ENCODE data around the gene HM13. TPM values are rescaled to one million over a fixed set of nuclear protein-coding genes. Genes with fewer than 3 reads are reported as not detected.

The HM13 gene
- total and polyA plus RNA-seq, 2 experiments from 2014 or later, result 126 to 150 TPM

- peak; percentile 59 for ATAC-seq
- no peak for TF ChIP-seq STAT1 (IDR thresholded peaks at IDR 0.05; ENCODE audit: unreplicated experiment)
- no peak for TF ChIP-seq EZH2 (IDR thresholded peaks at IDR 0.05; ENCODE audit: low read depth, unreplicated experiment)
- no peak for TF ChIP-seq EZH2phosphoT487 (IDR thresholded peaks at IDR 0.05; ENCODE audit: unreplicated experiment)
- no peak for TF ChIP-seq CREB1 (CRISPR knock-in tag; IDR thresholded peaks at IDR 0.05; ENCODE audit: low read depth)
- TF ChIP-seq NANOG (IDR thresholded peaks at IDR 0.05; ENCODE audit: borderline replicate concordance), result no peak
- no peak for TF ChIP-seq ZNF331 (CRISPR knock-in tag; IDR thresholded peaks at IDR 0.05; ENCODE audit: low read depth)
- no peak for TF ChIP-seq ZNF462 (CRISPR knock-in tag; IDR thresholded peaks at IDR 0.05)
- no peak for TF ChIP-seq CTCF (conservative IDR thresholded peaks at IDR 0.05; ENCODE audit: low read depth in 2 of 2)
- Mint-ChIP-seq H3K36me3 (ENCODE audit: low read depth) (peaks cover 67% of the 10 kb centered on the region), H3K27me3 (ENCODE audit: insufficient read depth, low read depth, poor library complexity) (peaks cover 4% of the 10 kb centered on the region), H3K4me3 (no peak overlapping the region), H3K4me1 (no peaks in the 10 kb centered on the region), H3K9me3 (no peaks in the 10 kb centered on the region), H3K27ac (no peak overlapping the region)
- H3K4me3 ChIP-seq, result no peak overlapping the region
- H2AFZ ChIP-seq, result no peak overlapping the region
- H3F3A ChIP-seq (replicated peaks; ENCODE audit: low read depth), result peaks cover 47% of the 10 kb centered on the region
- H3K9me2 ChIP-seq (ENCODE audit: insufficient read depth), result no peaks in the 10 kb centered on the region
- H3K36me3 ChIP-seq (ENCODE audit: insufficient read depth), result peaks cover 72% of the 10 kb centered on the region
- H3K27me3 ChIP-seq (ENCODE audit: insufficient read depth), result no peaks in the 10 kb centered on the region
- H3K79me2 ChIP-seq (replicated peaks; ENCODE audit: insufficient read depth), result peaks cover 75% of the 10 kb centered on the region
- no peak overlapping the region for H3K4me2 ChIP-seq
- H3K4me1 ChIP-seq (ENCODE audit: insufficient read depth), result no peaks in the 10 kb centered on the region
- peak; percentile 37 for DNase-seq (ENCODE audit: low spot score)
- peak overlapping the region; percentile 66; the same call in 1 of the 2 replicates for H3K27ac ChIP-seq (ENCODE audit: low read depth)
- peaks cover 78% of the 10 kb centered on the region for H4K20me1 ChIP-seq (replicated peaks; ENCODE audit: insufficient read depth)
Observed at GRCh38 chr20:31527266-31527665, 13.0 kb downstream of the HM13 start.

Measured in GM23338 (cell line).